Lung (tissue), 12 donors: ENCODE results near the gene ACVR2B. TPM values are rescaled to one million over a fixed set of nuclear protein-coding genes. Genes with fewer than 3 reads are reported as not detected.

Source experiments
- ATAC-seq: fragments of 200-7000 bp; cut with Tn5 transposase; one replicate; pipeline ENCODE4 v1.9.1; 2020; ENCODE audit warnings: moderate number of reproducible peaks; ENCODE audit not compliant: insufficient read depth, low FRiP score
- DNase-seq, 3 donors: peaks; one replicate each; pipeline ENCODE4 v3.0.0-alpha.2; 2013 to 2017
- H3K27ac ChIP-seq, 2 donors: one replicate each; pipeline ENCODE4 v1.5.1; 2013; ENCODE audit warnings: mild to moderate bottlenecking in 2 of 2, moderate library complexity in 2 of 2, control low read depth in 1 of 2, inconsistent platforms in 1 of 2, low read depth in 1 of 2, low read length in 1 of 2
- H3K27me3 ChIP-seq, 3 donors: one replicate each; pipeline ENCODE4 v1.5.1; 2013; ENCODE audit warnings: low read length in 2 of 3; ENCODE audit not compliant: control insufficient read depth in 3 of 3, insufficient read depth in 3 of 3
- H3K36me3 ChIP-seq, 4 donors: one replicate each; pipeline ENCODE4 v1.5.1; 2013; ENCODE audit warnings: low read length in 4 of 4, mild to moderate bottlenecking in 1 of 4, moderate library complexity in 1 of 4; ENCODE audit not compliant: control insufficient read depth in 4 of 4, insufficient read depth in 4 of 4
- H3K4me1 ChIP-seq, 5 donors: one replicate each; pipeline ENCODE4 v1.5.1; 2013; ENCODE audit warnings: low read length in 5 of 5, mild to moderate bottlenecking in 2 of 5, moderate library complexity in 1 of 5; ENCODE audit not compliant: control insufficient read depth in 5 of 5, insufficient read depth in 5 of 5
- H3K4me3 ChIP-seq: one replicate; pipeline ENCODE4 v1.5.1; 2013; ENCODE audit warnings: mild to moderate bottlenecking, control low read depth, moderate library complexity
- H3K9ac ChIP-seq, 2 donors: one replicate each; pipeline ENCODE4 v1.5.1; 2013; ENCODE audit warnings: low read length in 2 of 2, control low read depth in 1 of 2; ENCODE audit not compliant: insufficient read depth in 1 of 2
- H3K9me3 ChIP-seq, 4 donors: one replicate each; pipeline ENCODE4 v1.5.1; 2013; ENCODE audit warnings: low read length in 3 of 4, mild to moderate bottlenecking in 1 of 4, moderate library complexity in 1 of 4; ENCODE audit not compliant: control insufficient read depth in 4 of 4, insufficient read depth in 3 of 4
- CTCF ChIP-seq: IDR thresholded peaks from 2 replicates; pipeline ENCODE4 v1.5.1; 2012; ENCODE audit warnings: mild to moderate bottlenecking; ENCODE audit errors: control extremely low read depth, extremely low read depth
- WGBS, 2 donors: extraction: QIAGEN DNeasy Blood & Tissue Kit; methylation state at CpG; one replicate each; pipeline ENCODE4 v1.1.7; 2013; 5-methylcytosine and 5-hydroxymethylcytosine counted together
- polyA plus RNA-seq, 2 donors: library from polyadenylated mRNA; stranded (reverse); fragments of 200-250 nt; gene quantifications; one replicate each; pipeline ENCODE4 v1.2.1, GENCODE V29; 2013
- total RNA-seq, 2 donors: library from RNA; depleted of rRNA in 1 of 2; stranded (reverse); fragments of >200 nt in 1 of 2; gene quantifications; one replicate each; pipeline ENCODE4 v1.2.1, GENCODE V29; 2014 to 2021
- donor health status: control.
- donor health status: control.
- donor health status: Bipolar disorder and iron deficiency.
- donor health status: healthy.
- donor health status: DM: yes; HTN: yes; CAD: no.

The ACVR2B gene
- total and polyA plus RNA-seq, 4 donors, result 0.80 to 16.0 (median 3.5) TPM

GRCh38 chr3:38533285-38533976 is 79.7 kb downstream of the ACVR2B start:
- 85 to 86% methylated on average over 13 of the region's 13 CpGs for WGBS, 2 donors
- Histone ChIP-seq H3K27ac (peak overlapping the region in 1 of 2 donors; percentile 84), H3K9ac (no peak overlapping the region), H3K4me1 (peaks cover 0 to 15% (median 5%) of the 10 kb centered on the region in 5 donors), H3K27me3 (no peaks in the 10 kb centered on the region), H3K9me3 (no peaks in the 10 kb centered on the region), H3K4me3 (no peak overlapping the region), H3K36me3 (peaks cover 0 to 4% (median 0%) of the 10 kb centered on the region in 4 donors)
- DNase-seq, result peak; percentile 72 to 77 (median 76)
- no peak for TF ChIP-seq CTCF
- ATAC-seq, result no peak

- H3K4me3 ChIP-seq, result no peak overlapping the region
- H3K27me3 ChIP-seq, result no peaks in the 10 kb centered on the region
- ATAC-seq, result no peak
- no peak for DNase-seq
- 97 to 98% methylated on average over 2 of the region's 2 CpGs for WGBS, 2 donors
- H3K27ac ChIP-seq, result peak overlapping the region in 1 of 2 donors; percentile 69
- no peak for TF ChIP-seq CTCF
- H3K4me1 ChIP-seq, result peaks cover 0 to 21% (median 5%) of the 10 kb centered on the region in 5 donors
- H3K9ac ChIP-seq, result no peak overlapping the region
- peaks cover 0 to 3% (median 0%) of the 10 kb centered on the region in 4 donors for H3K36me3 ChIP-seq
- no peaks in the 10 kb centered on the region for H3K9me3 ChIP-seq
Observed at GRCh38 chr3:38534180-38534579, 80.5 kb downstream of the ACVR2B start.

GRCh38 chr3:38534604-38535003 is 80.9 kb downstream of the ACVR2B start:
- Histone ChIP-seq H3K4me1 (peaks cover 0 to 21% (median 5%) of the 10 kb centered on the region in 5 donors), H3K27me3 (no peaks in the 10 kb centered on the region)
- ATAC-seq, result no peak

More at GRCh38 chr3:38534604-38535003, 80.9 kb downstream of the ACVR2B start:
- DNase-seq, result no peak
- no peak for TF ChIP-seq CTCF
- Histone ChIP-seq H3K27ac (no peak overlapping the region), H3K9me3 (no peaks in the 10 kb centered on the region), H3K36me3 (peaks cover 0 to 3% (median 0%) of the 10 kb centered on the region in 4 donors), H3K4me3 (no peak overlapping the region), H3K9ac (no peak overlapping the region)
- 98% methylated on average over 7 of the region's 7 CpGs for WGBS, 2 donors
